Right ventricle myocardium inferior (tissue), 1 donor: ENCODE measurements around the gene SCTR. TPM values are rescaled to one million over a fixed set of nuclear protein-coding genes. Genes with fewer than 3 reads are reported as not detected.

ENCODE experiments used
- ATAC-seq: fragments of 200-7000 bp; cut with Tn5 transposase; one replicate; pipeline ENCODE4 v1.9.1; 2020; ENCODE audit warnings: mild to moderate bottlenecking, moderate library complexity
- DNase-seq: peaks from one replicate; pipeline ENCODE4 v3.0.0; 2021; ENCODE audit errors: missing footprints
- intact Hi-C: fragments of 100-400 bp; cut with DNase I; formaldehyde crosslinking; loops from one replicate; pipeline ENCODE4 v1.11.0; 2022
- total RNA-seq: library from RNA; stranded (reverse); fragmentation: NEBNext Ultra II Directional; extraction: Animal tissue kit (Norgen Biotek cat#: 25700); gene quantifications from one replicate; pipeline ENCODE4 v1.2.1, GENCODE V29; 2021
- donor health status: DM: no; HTN: yes; CAD: no; lungs with severe emphysema.

SCTR gene
- total RNA-seq, 1 donor from 2014 or later: 0.41 TPM

DNA sequence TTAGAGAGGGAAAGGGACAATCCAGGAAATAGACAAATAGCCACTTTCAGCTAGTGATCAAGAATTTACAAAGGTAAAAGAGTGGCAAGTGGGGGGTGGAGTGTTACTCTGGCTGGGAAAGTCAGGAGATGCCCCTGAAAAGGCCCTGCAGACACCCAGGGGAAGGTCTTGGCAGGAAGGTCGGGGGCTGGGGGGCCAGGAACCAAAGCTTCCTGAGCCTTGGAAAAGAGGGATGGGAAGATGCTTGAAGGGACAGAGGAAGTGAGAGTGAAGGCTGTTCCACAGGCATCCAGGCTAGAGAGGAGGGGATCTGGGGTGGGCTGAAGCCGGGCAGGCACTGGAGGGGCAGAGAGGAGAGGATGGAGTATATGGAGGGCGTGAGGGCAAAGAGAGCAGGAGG, 96.5 kb downstream of the SCTR start:
- ATAC-seq (no peak), DNase-seq (no peak)
- intact Hi-C loops: no loop called here

DNA sequence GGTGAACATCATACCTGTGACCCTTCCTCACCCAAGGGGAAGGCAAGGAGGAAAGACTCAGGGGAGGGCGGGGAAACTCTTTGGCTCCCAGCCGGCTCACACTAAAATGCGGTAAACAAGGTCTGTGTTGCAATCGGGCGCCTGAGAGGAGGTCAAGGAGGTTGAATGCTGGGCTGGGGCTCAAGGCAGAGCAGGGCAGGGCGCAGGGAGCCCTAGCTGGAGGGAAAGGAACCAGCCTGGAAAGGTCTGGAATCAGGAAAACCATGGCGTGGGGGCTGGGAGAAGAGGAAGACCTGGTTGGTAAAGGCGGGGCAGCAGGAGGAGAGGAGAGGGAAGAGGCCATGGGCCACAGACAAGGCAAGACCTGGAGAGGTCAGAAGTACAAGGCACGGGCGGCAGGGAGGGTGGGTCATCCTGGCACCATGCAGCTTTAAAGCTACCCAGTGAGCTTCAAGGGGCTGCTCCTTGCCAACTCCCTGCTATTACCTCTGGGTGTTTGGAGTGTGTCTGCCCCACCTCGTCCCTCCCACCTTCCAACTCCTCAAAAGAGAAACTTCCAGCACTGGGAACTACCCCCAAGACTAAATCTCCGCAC, 97.4 kb downstream of the SCTR start:
- DNase-seq (no peak), ATAC-seq (no peak)
- intact Hi-C loops: no loop called here

DNA sequence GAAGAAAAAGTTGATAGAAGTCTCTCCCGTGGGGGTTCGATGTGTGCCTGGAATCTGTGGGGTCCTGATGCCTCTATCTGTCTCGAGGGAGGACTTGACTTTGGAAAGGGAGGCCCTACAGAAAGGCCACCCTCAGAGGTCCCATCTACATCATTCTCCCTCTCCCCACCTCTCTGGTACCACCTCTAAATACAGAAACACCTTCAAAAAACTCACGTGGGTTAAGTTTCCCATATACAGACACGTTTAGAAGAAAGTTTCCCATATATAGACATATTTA, 97.9 kb downstream of the SCTR start:
- ATAC-seq (no peak), DNase-seq (no peak)
- intact Hi-C loops: no loop called here

DNA sequence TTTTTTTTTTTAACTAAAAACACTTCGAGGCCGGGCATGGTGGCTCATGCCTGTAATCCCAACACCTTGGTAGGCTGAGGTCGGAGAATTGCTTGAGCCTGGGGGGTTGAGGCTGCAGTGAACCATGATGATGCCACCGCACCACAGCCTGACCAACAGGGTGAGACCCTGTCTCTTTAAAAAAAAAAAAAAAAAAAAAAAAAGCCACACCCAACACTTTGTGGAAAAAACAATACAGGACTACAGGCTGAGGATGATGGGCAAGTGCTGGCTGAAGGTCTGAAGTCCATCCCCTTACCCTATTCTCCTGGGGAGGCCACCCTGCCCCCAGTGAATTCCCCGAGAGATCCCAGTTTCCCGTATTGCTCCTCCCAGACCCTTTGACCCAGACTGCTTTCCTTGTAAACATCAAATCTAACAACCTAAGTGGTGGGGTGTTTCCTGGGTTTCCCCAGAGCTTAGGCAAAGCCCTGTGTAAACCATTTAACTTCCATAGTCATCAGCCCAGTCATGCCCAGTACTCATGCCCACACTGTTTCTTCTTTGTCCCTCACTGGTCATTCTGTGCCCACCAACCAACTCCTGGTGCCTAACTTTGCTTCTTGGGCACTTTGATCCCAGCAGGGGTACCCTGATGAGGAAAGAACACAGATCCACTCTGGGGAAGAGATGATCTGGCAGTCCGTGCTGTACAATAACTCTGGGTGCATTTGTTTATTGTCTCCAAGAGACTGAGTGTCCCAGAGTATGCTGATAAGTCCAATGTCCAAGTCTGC, 98.5 kb downstream of the SCTR start:
- intact Hi-C loops: no loop called here
- ATAC-seq: peak; percentile 26
- no peak for DNase-seq

DNA sequence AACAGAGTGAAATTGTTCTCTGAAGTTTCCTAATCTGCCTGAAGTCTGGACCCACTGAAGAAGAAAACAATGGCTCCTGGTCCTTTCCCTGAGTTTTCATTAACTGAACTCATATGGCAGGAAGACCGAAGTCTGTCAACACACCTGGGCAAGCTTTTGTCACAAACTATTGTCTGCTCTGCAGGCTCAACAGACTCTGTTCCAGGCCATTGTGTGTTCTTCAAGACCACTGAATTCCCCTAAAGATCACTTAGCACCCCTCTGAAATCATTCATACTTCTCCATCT, 99.2 kb downstream of the SCTR start:
- no peak for DNase-seq
- ATAC-seq: no peak
- intact Hi-C loops: no loop called here

DNA sequence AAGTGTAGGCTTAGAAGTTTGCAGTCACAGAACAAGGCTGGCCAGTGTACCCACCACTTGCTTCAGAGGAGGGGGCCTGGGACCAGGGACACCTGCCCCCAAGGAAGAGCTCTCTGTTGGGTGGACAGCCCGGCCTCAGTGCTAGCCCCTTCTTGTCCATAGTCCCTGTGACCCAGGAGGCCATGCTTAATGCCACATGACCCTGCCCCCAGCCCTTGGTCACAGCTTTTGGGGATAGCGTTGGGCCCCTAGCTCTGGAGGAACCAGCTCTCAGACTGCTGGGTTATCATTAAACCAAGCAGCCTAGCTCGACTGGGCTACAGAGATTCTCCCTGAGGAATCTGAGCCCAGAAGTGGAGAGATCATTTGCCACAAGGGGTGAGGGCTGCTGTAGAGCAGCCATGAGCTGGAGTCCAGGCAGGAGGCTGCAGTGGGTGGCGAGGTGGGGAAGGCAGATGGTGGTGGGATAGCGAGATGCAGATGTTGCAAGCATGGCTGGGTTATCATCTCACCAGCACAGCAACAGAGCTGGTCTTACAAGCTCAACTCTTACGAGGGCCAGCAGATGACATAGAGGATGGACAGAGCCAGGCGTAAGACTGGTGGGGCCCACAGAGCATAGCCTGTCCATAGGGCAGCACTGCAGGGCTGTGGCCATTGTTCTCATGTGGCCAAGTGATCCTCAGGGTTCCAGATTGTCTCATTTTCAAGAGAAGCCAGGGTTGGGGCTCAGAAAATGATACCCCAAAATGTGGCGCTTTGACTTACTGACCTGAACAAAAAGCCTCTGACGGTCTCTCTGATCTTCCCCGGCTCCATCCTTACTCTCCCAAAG, 99.8 kb downstream of the SCTR start:
- intact Hi-C loops: no loop called here
- DNase-seq: no peak

DNA sequence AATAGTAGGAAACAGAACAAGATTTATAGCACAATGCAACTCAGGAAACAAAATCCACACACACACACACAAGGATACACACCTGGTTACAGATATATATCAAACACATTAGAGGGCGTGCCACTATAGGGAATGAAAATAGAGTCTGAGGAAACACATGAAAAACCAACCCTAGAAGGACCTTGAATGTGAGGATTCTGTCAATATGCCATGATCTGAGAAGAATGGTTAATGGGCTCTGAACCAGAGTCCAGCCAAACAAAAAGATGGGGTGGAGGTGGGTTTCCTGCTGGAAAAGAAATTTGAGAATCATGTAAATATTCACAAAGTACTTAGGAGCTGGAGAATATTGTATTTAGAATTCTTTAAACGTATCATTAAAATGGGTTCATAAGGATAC, 100.5 kb downstream of the SCTR start:
- intact Hi-C loops: no loop called here
- ATAC-seq: no peak

More for the DNA sequence above, 99.8 kb downstream of the SCTR start:
- no peak for ATAC-seq

DNA sequence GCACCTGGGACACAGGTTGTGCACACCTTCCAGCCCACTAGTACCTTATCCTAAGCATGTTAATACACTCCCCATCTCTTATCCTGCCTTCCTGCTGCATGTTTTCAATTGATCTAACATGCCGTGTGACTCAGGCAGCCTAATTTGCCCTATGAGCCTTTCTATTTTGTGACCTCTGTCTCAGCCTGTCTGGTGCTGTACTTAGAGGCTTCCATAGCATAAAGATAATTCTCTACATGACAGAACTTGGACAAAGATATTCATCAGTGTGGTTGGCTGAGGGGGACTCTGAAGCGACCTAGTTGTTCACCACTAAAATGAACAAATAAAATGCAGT, 101.2 kb downstream of the SCTR start:
- intact Hi-C loops: no loop called here
- DNase-seq: no peak
- ATAC-seq: no peak

More for the DNA sequence above, 100.5 kb downstream of the SCTR start:
- DNase-seq: no peak

DNA sequence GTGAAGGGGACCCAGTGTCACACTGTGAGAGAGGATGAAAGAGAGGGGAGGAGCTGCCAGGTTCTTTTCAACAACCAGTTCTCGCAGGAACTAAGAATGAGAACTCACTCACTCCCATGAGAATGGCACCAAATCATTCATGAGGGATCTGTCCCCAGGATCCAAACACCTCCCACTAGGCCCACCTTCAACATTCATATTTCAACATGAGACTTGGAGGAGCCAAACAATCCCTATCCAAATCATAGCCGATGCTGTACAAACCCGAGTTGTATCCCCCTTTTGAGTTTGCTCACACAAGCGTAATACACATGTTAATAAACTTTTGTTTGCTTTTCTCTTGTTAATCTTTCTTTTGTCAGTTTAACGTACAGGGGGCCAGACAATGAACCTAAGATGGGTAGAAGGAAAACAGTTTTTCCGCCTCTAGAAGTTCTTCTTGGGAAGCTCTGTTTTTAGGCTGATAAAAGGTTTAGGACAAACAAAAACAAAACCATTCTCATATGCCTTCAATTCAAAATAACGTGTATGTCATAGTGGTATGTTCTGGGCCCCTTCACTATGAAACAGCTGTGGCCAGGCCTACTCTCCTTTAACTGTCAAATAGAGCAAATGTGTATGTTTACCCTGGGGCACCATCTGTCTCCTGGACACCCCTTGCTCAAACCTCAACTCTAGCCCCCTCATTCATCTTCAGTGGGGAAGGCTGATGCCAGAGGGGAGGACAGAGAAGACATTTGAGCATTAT, 101.7 kb downstream of the SCTR start:
- ATAC-seq (no peak), DNase-seq (no peak)
- intact Hi-C loops: no loop called here

DNA sequence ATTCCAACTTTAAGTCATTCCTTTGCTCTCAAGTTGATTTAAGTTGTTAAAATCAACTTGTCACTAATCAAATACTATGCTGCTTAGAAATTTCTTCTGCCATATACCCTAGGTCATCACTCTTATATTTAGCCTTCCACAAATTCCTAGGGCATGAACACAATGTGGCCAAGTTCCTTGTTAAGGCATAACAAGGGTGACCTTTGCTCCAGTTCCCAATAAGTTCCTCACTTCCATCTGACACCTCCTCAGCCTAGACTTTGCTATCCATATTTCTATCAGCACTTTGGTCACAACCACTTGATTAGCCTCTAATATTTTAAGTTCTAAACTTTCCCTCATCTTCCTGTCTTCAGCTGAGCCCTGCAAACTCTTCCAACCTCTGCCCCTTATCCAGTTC, 102.5 kb downstream of the SCTR start:
- no peak for DNase-seq
- intact Hi-C loops: no loop called here

DNA sequence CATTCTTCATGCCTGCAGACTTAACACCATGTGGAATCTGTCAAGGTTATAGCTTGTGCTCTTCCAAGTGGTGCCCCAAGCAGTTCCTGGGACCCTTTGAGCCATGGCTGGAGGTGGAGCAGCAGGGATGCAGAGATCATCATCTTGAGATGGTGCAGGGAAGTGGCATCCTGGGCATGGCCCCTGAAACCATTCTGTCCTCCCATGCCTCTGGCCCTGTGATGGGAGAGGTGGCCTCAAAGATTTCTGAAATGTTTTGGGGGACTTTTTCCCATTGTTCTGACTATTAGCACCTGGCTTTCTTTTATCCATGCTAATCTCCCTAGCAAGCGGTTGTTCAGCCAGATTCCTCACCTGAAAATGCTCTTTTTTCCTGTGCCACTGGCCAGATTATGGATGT, 103.0 kb downstream of the SCTR start:
- intact Hi-C loops: no loop called here
- DNase-seq (no peak), ATAC-seq (no peak)

More for the DNA sequence above, 102.5 kb downstream of the SCTR start:
- no peak for ATAC-seq

DNA sequence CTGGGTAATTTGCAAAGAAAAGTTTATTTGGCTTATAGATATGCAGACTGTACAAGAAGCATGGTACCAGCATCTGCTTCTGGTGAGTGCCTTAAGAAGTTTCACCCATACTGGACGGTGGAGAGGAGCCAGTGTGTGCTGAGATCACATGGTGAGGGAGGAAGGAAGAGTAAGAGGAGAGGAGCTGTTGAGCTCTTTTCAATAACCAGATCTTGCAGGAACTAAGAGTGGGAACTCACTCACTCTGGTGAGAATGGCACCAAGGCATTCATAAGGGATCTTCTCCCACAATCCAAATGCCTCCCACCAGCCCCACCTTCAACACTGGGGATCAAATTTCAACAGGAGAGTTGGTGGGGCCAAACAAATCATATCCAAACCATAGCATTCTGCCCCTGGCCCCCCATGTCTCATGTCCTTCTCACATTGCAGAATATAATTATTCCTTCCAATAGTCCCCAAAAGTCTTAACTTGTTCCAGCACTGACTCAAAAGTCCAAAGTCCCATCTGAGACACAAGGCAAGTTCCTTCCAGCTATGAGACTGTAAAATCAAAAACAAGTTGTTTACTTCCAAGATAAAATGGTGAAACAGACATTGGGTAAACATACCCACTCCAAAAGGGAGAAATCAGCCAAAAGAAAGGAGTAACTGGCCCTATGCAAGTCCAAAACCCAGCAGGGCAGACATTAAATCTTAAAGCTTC, 104.3 kb downstream of the SCTR start:
- intact Hi-C loops: no loop called here
- DNase-seq (no peak), ATAC-seq (no peak)

DNA sequence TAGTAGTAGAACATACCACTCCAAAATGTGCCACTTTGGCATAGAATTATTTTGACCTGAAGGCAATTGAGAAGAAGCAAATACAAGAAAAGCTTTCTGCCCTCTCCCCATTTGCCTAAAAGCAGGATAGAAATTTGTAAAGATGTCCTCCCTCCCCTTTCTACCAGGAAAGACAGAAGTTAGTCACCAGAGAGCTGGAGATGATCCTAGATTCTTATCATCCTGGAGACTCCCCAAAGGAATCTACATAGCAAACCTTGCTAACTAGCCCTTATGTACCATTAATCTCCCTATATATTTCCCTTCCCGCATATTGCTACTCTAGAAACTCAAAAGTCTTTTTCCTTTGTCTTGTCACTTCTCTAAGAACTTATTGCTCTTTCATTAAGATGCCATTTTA, 105.2 kb downstream of the SCTR start:
- intact Hi-C loops: no loop called here
- DNase-seq (no peak), ATAC-seq (no peak)

DNA sequence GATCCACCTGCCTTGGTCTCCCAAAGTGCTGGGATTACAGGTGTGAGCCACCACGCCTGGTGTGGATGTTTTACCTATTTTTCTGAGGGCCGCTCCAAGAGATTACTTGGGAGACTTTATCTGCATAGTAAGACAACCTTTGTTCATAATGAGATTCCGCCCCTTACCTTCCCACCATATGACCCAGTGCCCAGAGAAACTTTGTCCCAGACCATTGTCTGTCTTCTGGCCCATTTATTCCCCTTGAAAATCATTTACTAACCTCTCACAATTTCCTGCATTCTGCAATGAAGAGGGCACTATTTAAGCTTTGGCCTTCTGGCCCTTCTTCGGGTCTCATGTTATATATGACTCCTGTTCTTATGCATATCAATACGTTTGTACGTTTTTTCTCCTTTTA, 106.4 kb downstream of the SCTR start:
- intact Hi-C loops: no loop called here
- DNase-seq (no peak), ATAC-seq (no peak)

DNA sequence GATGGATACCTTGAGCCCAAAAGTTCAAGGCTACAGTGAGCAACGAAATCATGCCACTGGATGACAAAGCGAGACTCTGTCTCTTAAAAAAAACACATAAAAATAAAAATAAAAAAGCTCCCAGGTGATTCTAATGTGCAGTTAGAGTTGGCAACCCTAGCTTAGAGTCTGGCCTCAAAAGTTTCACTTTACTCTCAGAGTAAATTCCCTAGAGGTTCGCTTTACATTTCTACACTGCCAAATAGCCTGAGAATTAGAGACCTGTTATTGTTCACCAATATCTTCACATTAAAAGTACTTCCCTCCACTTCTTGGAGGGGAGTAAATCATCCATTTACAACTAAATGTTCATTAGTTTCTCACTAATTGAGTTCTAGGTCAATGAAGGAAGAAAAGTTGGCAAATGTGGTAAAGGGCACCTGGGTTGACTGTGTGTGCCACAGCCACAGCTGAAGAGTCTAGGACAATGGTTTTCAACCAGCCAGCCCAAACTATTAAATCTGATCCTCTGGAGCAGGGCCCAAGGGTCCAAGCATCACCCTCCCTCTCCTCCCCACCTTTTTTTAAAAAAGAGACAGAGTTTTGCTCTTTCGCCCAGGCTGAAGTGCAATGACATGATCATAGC, 107.9 kb downstream of the SCTR start:
- DNase-seq (no peak), ATAC-seq (no peak)
- intact Hi-C loops: no loop called here

DNA sequence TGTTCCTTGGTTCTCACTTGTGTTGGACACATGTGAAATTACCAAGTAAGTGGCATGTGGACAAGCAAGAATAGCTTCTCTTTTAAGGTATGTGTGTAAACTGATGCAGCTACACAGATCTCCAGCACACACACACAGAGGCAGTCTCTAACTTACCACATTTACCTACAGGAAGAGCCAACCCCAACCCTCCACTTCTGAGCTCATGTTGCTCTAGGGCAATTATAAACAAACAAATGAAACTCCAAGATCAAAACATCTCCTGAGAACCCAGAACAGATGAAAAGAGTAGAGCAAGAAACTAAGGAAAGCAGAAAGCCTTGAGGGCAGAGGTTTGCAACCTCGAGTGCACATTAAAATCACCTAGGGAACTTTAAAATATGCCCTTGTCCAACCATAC, 108.7 kb downstream of the SCTR start:
- intact Hi-C loops: no loop called here
- ATAC-seq (no peak), DNase-seq (no peak)

DNA sequence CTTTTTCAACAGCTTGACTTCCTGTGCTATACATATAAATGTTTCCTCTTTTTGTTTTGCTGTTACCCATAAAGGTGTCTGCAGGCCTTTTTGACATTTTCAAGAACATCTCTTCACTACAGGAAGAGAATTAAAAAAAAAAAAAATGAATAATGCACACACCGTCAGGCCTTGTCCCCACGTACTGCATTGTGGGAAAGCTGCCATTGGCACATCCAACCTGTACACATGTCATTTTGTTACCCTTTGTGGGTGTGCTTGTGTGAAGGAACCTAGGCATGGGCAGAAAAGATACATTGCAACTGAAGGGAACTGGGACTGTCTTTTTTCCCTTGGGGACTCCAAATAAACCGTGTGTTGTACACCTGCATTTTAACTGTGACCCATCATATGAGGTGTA, 109.4 kb downstream of the SCTR start:
- intact Hi-C loops: no loop called here
- no peak for DNase-seq
- no peak for ATAC-seq

DNA sequence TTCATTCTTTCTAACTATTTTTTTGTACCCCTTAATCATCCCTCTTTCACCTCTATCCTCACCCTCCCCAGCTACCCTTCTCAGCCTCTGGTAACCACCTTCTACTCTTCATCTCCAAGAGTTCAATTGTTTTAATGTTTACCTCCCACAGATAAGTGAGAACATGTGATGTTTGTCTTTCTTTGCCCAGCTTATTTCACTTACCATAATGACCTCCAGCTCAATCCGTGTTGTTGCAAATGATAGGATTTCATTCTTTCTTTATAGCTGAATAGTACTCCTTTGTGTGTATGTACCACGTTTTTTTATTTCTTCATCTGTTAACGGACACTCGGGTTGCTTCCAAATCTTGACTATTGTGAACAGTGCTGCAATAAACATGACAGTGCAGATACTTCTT, 114.8 kb downstream of the SCTR start:
- intact Hi-C loops: loop anchor here (5.0 to 10.0 kb wide), 2 partner anchors 185 to 253 kb away; no protein-coding TSS in a partner anchor
- ATAC-seq (no peak), DNase-seq (no peak)

DNA sequence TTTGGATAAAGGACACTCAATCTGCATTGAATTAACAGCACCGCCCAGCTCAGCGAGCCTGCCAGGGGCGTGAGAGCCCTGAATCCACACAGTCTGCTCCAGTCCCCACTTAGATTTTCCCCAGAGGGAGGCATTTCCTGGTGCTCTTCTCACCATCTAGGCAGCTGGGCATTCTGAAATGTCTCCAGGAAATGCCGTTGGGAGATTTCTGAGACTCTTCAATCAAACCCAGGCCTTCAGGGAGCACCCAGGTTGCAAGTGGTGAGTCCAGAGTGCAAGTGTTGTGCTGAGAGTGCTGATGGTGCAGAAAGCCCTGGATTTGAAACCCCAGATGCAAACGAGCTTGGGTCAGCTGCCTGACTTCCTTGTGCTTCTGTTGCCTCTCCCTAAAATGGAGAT, 116.1 kb downstream of the SCTR start:
- intact Hi-C loops: loop anchor here (5.0 to 10.0 kb wide), 2 partner anchors 187 to 254 kb away; no protein-coding TSS in a partner anchor
- peak; percentile 56 for ATAC-seq
- no peak for DNase-seq
